Endothelial cell of umbilical vein (primary cell): ENCODE results near the gene ZNF689. TPM values are rescaled to one million over a fixed set of nuclear protein-coding genes. Genes with fewer than 3 reads are reported as not detected.

ENCODE experiments used
- BruUV-seq: library from RNA; stranded (reverse); fragments of 400-500 nt; replicated peaks from 2 replicates; lab custom pipeline; 2021; lab: Mats Ljungman, UMichigan
- CTCF ChIA-PET: fragments of 300-600, 350-600 bp; sonication (Branson Sonifier 250); formaldehyde crosslinking; loops from one replicate; lab custom pipeline; 2021; ENCODE audit warnings: antibody characterized with exemption, inconsistent platforms; lab: Charles Lee
- POLR2A ChIA-PET: fragments of 300-600, 350-600 bp; sonication (Branson Sonifier 250); formaldehyde crosslinking; loops from one replicate; lab custom pipeline; 2021; ENCODE audit warnings: antibody characterized with exemption, inconsistent platforms; lab: Charles Lee
- DNase-seq: peaks from one replicate; pipeline ENCODE4 v3.0.0-alpha.2; 2011; ENCODE audit warnings: low read depth, low spot score
- FAIRE-seq: peaks from 2 replicates; lab custom pipeline; 2011; peaks lifted over from hg19 to GRCh38; lab: Jason Lieb, UNC
- H2AFZ ChIP-seq: 2 replicates; pipeline ENCODE4 v1.6.0; 2012; ENCODE audit warnings: low read depth, low read length, control low read depth, inconsistent platforms
- H3K27ac ChIP-seq: 2 replicates; pipeline ENCODE4 v1.5.1; 2011; ENCODE audit warnings: low read depth, mild to moderate bottlenecking, control low read depth, low read length, moderate library complexity; ENCODE audit not compliant: insufficient read depth
- H3K27me3 ChIP-seq, 2 experiments: 2 replicates each; pipeline versions ENCODE4 v1.6.0 to v1.6.1; 2011; ENCODE audit warnings: low read length in 2 of 2, mixed read lengths in 1 of 2; ENCODE audit not compliant: control insufficient read depth in 2 of 2, insufficient read depth in 2 of 2
- H3K36me3 ChIP-seq, 2 experiments: 2 replicates in 1 of 2; 3 replicates in 1 of 2; pipeline ENCODE4 v1.5.1; 2011; ENCODE audit warnings: low read length in 2 of 2, mild to moderate bottlenecking in 1 of 2, moderate library complexity in 1 of 2; ENCODE audit not compliant: control insufficient read depth in 2 of 2, insufficient read depth in 2 of 2; ENCODE audit errors: extremely low read depth in 1 of 2
- H3K4me1 ChIP-seq: 3 replicates; pipeline ENCODE4 v1.5.1; 2011; ENCODE audit warnings: mild to moderate bottlenecking, low read length; ENCODE audit not compliant: control insufficient read depth, insufficient read depth; ENCODE audit errors: extremely low read depth
- H3K4me2 ChIP-seq: 2 replicates; pipeline ENCODE4 v1.6.1; 2011; ENCODE audit warnings: low read length, control low read depth, mixed read lengths; ENCODE audit not compliant: insufficient read depth
- H3K4me3 ChIP-seq, 3 experiments: fragments of 200-600 bp in 1 of 3; sonication (generic), shearing (Covaris generic) in 1 of 3; replicated peaks in 1 of 3; 2 replicates each; pipeline ENCODE4 v1.5.1; 2011 to 2016; ENCODE audit warnings: control low read depth in 3 of 3, low read length in 3 of 3, mild to moderate bottlenecking in 2 of 3, inconsistent platforms in 1 of 3, low read depth in 1 of 3, moderate library complexity in 1 of 3; ENCODE audit not compliant: insufficient read depth in 1 of 3
- H3K79me2 ChIP-seq: 2 replicates; pipeline ENCODE4 v1.6.0; 2012; ENCODE audit warnings: low read length, inconsistent platforms; ENCODE audit not compliant: control insufficient read depth, insufficient read depth
- H3K9ac ChIP-seq: replicated peaks from 2 replicates; pipeline ENCODE3; 2011; ENCODE audit warnings: low read length, control low read depth; ENCODE audit not compliant: insufficient read depth; ENCODE audit errors: extremely low read depth
- H3K9me1 ChIP-seq: replicated peaks from 3 replicates; pipeline ENCODE4 v1.6.0; 2011; ENCODE audit warnings: mild to moderate bottlenecking, low read length; ENCODE audit not compliant: control insufficient read depth, insufficient read depth; ENCODE audit errors: extremely low read depth
- H3K9me3 ChIP-seq: replicated peaks from 2 replicates; pipeline ENCODE4 v1.5.1; 2012; ENCODE audit warnings: low read length, inconsistent platforms; ENCODE audit not compliant: control insufficient read depth, insufficient read depth
- H4K20me1 ChIP-seq: replicated peaks from 2 replicates; pipeline ENCODE3; 2011; ENCODE audit warnings: mild to moderate bottlenecking, low read length; ENCODE audit not compliant: control insufficient read depth, insufficient read depth; ENCODE audit errors: extremely low read depth
- EZH2 ChIP-seq: IDR thresholded peaks from 2 replicates; pipeline ENCODE4 v1.6.1; 2012; ENCODE audit warnings: borderline replicate concordance, low read depth, mild to moderate bottlenecking, moderate library complexity, low read length, inconsistent platforms; ENCODE audit not compliant: severe bottlenecking
- FOS ChIP-seq: IDR thresholded peaks from 2 replicates; pipeline ENCODE4 v1.6.1; 2011; ENCODE audit warnings: mild to moderate bottlenecking, low read length, moderate library complexity, borderline replicate concordance; ENCODE audit not compliant: insufficient read depth
- GATA2 ChIP-seq: IDR thresholded peaks from 2 replicates; pipeline ENCODE4 v1.7.0; 2011; ENCODE audit warnings: low read depth, mild to moderate bottlenecking, moderate library complexity, mixed read lengths, low read length; ENCODE audit not compliant: insufficient read length, insufficient read depth
- JUN ChIP-seq: IDR thresholded peaks from 2 replicates; pipeline ENCODE4 v1.6.1; 2011; ENCODE audit warnings: borderline replicate concordance, low read depth; ENCODE audit not compliant: insufficient read length, insufficient read depth
- MYC ChIP-seq: IDR thresholded peaks from one replicate; pipeline ENCODE4 v1.6.1; 2011; ENCODE audit warnings: mild to moderate bottlenecking, low read depth, low read length
- POLR2A ChIP-seq: IDR thresholded peaks from 2 replicates; pipeline ENCODE4 v1.6.1; 2012; ENCODE audit warnings: low read depth, mild to moderate bottlenecking, control low read depth, low read length
- POLR2AphosphoS5 ChIP-seq: IDR thresholded peaks from 2 replicates; pipeline ENCODE4 v1.6.1; 2012; ENCODE audit warnings: low read depth, mild to moderate bottlenecking, control low read depth, low read length, moderate library complexity; ENCODE audit not compliant: insufficient read depth
- dilution Hi-C: fragments of 300-500 bp; cut with MboI; formaldehyde crosslinking; loops from one replicate; pipeline ENCODE4 v1.15.0; 2019; ENCODE audit warnings: low sequenced_read_pairs; ENCODE audit not compliant: extremely low pct_ligation_motif_present
- intact Hi-C: fragments of 100-400 bp; cut with micrococcal nuclease; formaldehyde crosslinking; loops from one replicate; pipeline ENCODE4 v1.10.0; 2022
- polyA plus RNA-seq, 4 experiments: library from polyadenylated mRNA; depleted of rRNA in 3 of 4; stranded (reverse) in 3 of 4; unstranded in 1 of 4; fragments of >200 nt; gene quantifications; 2 replicates each; pipeline versions ENCODE4 v1.2.1 to v1.2.3, GENCODE V29; 2011 to 2012; ENCODE audit warnings: missing spikeins in 1 of 4
- total RNA-seq: library from RNA; stranded (reverse); gene quantifications from 2 replicates; pipeline ENCODE4 v1.2.3, GENCODE V29; 2021
- TF ChIP-seq, protein P1 (sequence below): IDR thresholded peaks from 2 replicates; pipeline ENCODE4 v1.6.1; 2011; ENCODE audit not compliant: insufficient read depth, insufficient read length
- TF ChIP-seq, protein P2 (sequence below), 2 donors: IDR thresholded peaks; 1 replicate in 1 of 2; 2 replicates in 1 of 2; pipeline ENCODE4 v1.5.1; 2011; ENCODE audit warnings: low read length in 2 of 2, mild to moderate bottlenecking in 2 of 2, moderate library complexity in 2 of 2, control low read depth in 1 of 2, inconsistent platforms in 1 of 2, low read depth in 1 of 2; ENCODE audit not compliant: insufficient read depth in 1 of 2; ENCODE audit errors: extremely low read depth in 1 of 2

ZNF689 gene
- total and polyA plus RNA-seq, 2 donors (not counting 3 experiments of a cell fraction or from before 2014, with no cell fraction given), result 7.5 to 8.4 TPM

- Histone ChIP-seq H3K9me1 (no peaks in the 10 kb centered on the region), H3K4me2 (no peak overlapping the region), H3K36me3 (peaks cover 3 to 9% of the 10 kb centered on the region in 2 experiments), H3K27me3 (no peaks in the 10 kb centered on the region), H3K9me3 (no peaks in the 10 kb centered on the region), H3K4me1 (peaks cover 12% of the 10 kb centered on the region), H3K4me3 (no peak overlapping the region), H3K9ac (no peak overlapping the region), H4K20me1 (no peaks in the 10 kb centered on the region), H3K79me2 (peaks cover 23% of the 10 kb centered on the region), H3K27ac (no peak overlapping the region), H2AFZ (no peak overlapping the region)
- intact Hi-C loops (no loop called here), dilution Hi-C loops (no loop called here)
- POLR2A ChIA-PET, result no interaction called here
- BruUV-seq, result no TSS peak
- CTCF ChIA-PET, result no interaction called here
- DNase-seq, result no peak
- FAIRE-seq, result no peak
- TF ChIP-seq, protein P1, sequence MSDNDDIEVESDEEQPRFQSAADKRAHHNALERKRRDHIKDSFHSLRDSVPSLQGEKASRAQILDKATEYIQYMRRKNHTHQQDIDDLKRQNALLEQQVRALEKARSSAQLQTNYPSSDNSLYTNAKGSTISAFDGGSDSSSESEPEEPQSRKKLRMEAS, result no peak
- TF ChIP-seq MYC (no peak), POLR2A (no peak), EZH2 (no peak), POLR2AphosphoS5 (no peak), GATA2 (no peak), FOS (no peak), JUN (no peak)
- TF ChIP-seq, protein P2, sequence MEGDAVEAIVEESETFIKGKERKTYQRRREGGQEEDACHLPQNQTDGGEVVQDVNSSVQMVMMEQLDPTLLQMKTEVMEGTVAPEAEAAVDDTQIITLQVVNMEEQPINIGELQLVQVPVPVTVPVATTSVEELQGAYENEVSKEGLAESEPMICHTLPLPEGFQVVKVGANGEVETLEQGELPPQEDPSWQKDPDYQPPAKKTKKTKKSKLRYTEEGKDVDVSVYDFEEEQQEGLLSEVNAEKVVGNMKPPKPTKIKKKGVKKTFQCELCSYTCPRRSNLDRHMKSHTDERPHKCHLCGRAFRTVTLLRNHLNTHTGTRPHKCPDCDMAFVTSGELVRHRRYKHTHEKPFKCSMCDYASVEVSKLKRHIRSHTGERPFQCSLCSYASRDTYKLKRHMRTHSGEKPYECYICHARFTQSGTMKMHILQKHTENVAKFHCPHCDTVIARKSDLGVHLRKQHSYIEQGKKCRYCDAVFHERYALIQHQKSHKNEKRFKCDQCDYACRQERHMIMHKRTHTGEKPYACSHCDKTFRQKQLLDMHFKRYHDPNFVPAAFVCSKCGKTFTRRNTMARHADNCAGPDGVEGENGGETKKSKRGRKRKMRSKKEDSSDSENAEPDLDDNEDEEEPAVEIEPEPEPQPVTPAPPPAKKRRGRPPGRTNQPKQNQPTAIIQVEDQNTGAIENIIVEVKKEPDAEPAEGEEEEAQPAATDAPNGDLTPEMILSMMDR (IDR thresholded peaks at IDR 0.05; ENCODE audit: extremely low read depth in 1 of 2, insufficient read depth in 1 of 2, low read depth in 1 of 2, low read length in 2 of 2), result no peak
Observed at GRCh38 chr16:30556125-30556473, 54.1 kb downstream of the ZNF689 start.
